SK-N-SH (cell line): ENCODE measurements around the gene SLC17A9. TPM values are rescaled to one million over a fixed set of nuclear protein-coding genes. Genes with fewer than 3 reads are reported as not detected.
A peak's percentile ranks its signal among the peaks of the same experiment; 100 is the strongest.

Experiments used
- CTCF ChIA-PET: fragments of 300-600, 350-600 bp; formaldehyde crosslinking; extraction: SDS; loops from one replicate; lab custom pipeline; 2021; lab: Yijun Ruan, JAX
- POLR2A ChIA-PET: fragments of 350-600 bp; sonication (Branson Sonifier 250); formaldehyde crosslinking; extraction: SDS; loops from one replicate; lab custom pipeline; 2020; ENCODE audit warnings: antibody characterized with exemption, inconsistent platforms; lab: Yijun Ruan, JAX
- DNase-seq: peaks from one replicate; pipeline ENCODE4 v3.0.0; 2012
- H2AFZ ChIP-seq: fragments of 200-600 bp; sonication (generic); 2 replicates; pipeline ENCODE4 v1.8.1; 2016; ENCODE audit warnings: antibody characterized with exemption, mild to moderate bottlenecking, low read depth
- H3F3A ChIP-seq: fragments of 200-600 bp; sonication (generic); replicated peaks from 2 replicates; pipeline ENCODE3; 2016; ENCODE audit warnings: antibody characterized with exemption, mild to moderate bottlenecking; ENCODE audit not compliant: insufficient read depth
- H3K27ac ChIP-seq, 2 experiments: fragments of 200-500 bp in 1 of 2; fragments of 200-600 bp in 1 of 2; sonication (Bioruptor generic) in 1 of 2; sonication (generic), shearing (Covaris generic) in 1 of 2; 2 replicates each; pipeline versions ENCODE4 v1.5.1 to v1.6.1; 2014 to 2016; ENCODE audit warnings: low read depth in 2 of 2, inconsistent platforms in 1 of 2, low read length in 1 of 2, mild to moderate bottlenecking in 1 of 2, mixed read lengths in 1 of 2
- H3K27me3 ChIP-seq: fragments of 200-600 bp; sonication (generic), shearing (Covaris generic); 2 replicates; pipeline ENCODE4 v1.6.1; 2016; ENCODE audit warnings: mixed run types; ENCODE audit not compliant: insufficient read depth
- H3K36me3 ChIP-seq, 2 experiments: fragments of 200-500 bp in 1 of 2; fragments of 200-600 bp in 1 of 2; sonication (Bioruptor generic) in 1 of 2; sonication (generic) in 1 of 2; replicated peaks in 1 of 2; 2 replicates each; pipeline versions ENCODE3 to v1.5.1; 2014 to 2016; ENCODE audit warnings: low read length in 1 of 2, mild to moderate bottlenecking in 1 of 2; ENCODE audit not compliant: insufficient read depth in 2 of 2, control insufficient read depth in 1 of 2
- H3K4me1 ChIP-seq, 2 experiments: fragments of 200-500 bp in 1 of 2; fragments of 200-600 bp in 1 of 2; sonication (Bioruptor generic) in 1 of 2; sonication (generic), shearing (Covaris generic) in 1 of 2; 2 replicates each; pipeline versions ENCODE4 v1.5.1 to v1.6.1; 2014 to 2016; ENCODE audit warnings: low read depth in 1 of 2, low read length in 1 of 2, mixed run types in 1 of 2; ENCODE audit not compliant: insufficient read depth in 2 of 2, control insufficient read depth in 1 of 2
- H3K4me2 ChIP-seq: fragments of 200-600 bp; sonication (generic), shearing (Covaris generic); 2 replicates; pipeline ENCODE4 v1.6.1; 2017; ENCODE audit warnings: mixed run types
- H3K4me3 ChIP-seq, 2 experiments: fragments of 200-500 bp in 1 of 2; fragments of 200-600 bp in 1 of 2; sonication (Bioruptor generic) in 1 of 2; sonication (generic), shearing (Covaris generic) in 1 of 2; 2 replicates each; pipeline versions ENCODE4 v1.5.1 to v1.8.1; 2014 to 2016; ENCODE audit warnings: low read depth in 2 of 2, inconsistent platforms in 1 of 2, low read length in 1 of 2, mild to moderate bottlenecking in 1 of 2, mixed read lengths in 1 of 2, moderate library complexity in 1 of 2
- H3K79me2 ChIP-seq: fragments of 200-600 bp; sonication (generic); 2 replicates; pipeline ENCODE4 v1.8.1; 2017; ENCODE audit warnings: mild to moderate bottlenecking; ENCODE audit not compliant: insufficient read depth
- H3K9ac ChIP-seq: fragments of 200-600 bp; sonication (generic); 2 replicates; pipeline ENCODE4 v1.6.1; 2017; ENCODE audit warnings: mixed run types
- H3K9me2 ChIP-seq: fragments of 200-600 bp; sonication (generic); 2 replicates; pipeline ENCODE4 v1.6.1; 2017; ENCODE audit warnings: mixed run types
- H3K9me3 ChIP-seq: fragments of 200-600 bp; sonication (generic); 2 replicates; pipeline ENCODE4 v1.6.1; 2017; ENCODE audit warnings: mixed run types, mild to moderate bottlenecking, moderate library complexity
- H4K20me1 ChIP-seq: fragments of 200-600 bp; sonication (generic); 2 replicates; pipeline ENCODE4 v1.6.1; 2017; ENCODE audit warnings: mild to moderate bottlenecking, mixed run types; ENCODE audit not compliant: insufficient read depth
- CHD2 ChIP-seq: fragments of 150-350 bp; IDR thresholded peaks from 2 replicates; pipeline ENCODE4 v1.6.1; 2018; ENCODE audit warnings: low read length; ENCODE audit not compliant: partially characterized antibody
- EZH2phosphoT487 ChIP-seq: fragments of 200-600 bp; sonication (generic); IDR thresholded peaks from 2 replicates; pipeline ENCODE4 v1.6.1; 2017; ENCODE audit warnings: low read depth, mixed run types, mild to moderate bottlenecking, antibody characterized with exemption, moderate library complexity, borderline replicate concordance
- FOXM1 ChIP-seq: IDR thresholded peaks from 2 replicates; pipeline ENCODE4 v1.4.0; 2012; ENCODE audit warnings: low read depth, mild to moderate bottlenecking
- GATA2 ChIP-seq: sonication (generic); formaldehyde crosslinking; IDR thresholded peaks from 2 replicates; pipeline ENCODE4 v1.5.0; 2020; ENCODE audit warnings: mild to moderate bottlenecking, missing genetic modification reagents
- IRF3 ChIP-seq: fragments of 150-350 bp; IDR thresholded peaks from 2 replicates; pipeline ENCODE4 v1.6.1; 2016; ENCODE audit warnings: mild to moderate bottlenecking, low read depth, low read length
- NFIC ChIP-seq: IDR thresholded peaks from 2 replicates; pipeline ENCODE4 v1.4.0; 2012; ENCODE audit warnings: borderline replicate concordance
- RAD21 ChIP-seq: IDR thresholded peaks from 2 replicates; pipeline ENCODE4 v1.6.1; 2012; ENCODE audit warnings: mild to moderate bottlenecking, low read length
- REST ChIP-seq: IDR thresholded peaks from 2 replicates; pipeline ENCODE4 v1.6.1; 2012; ENCODE audit warnings: mild to moderate bottlenecking, low read depth, low read length, moderate library complexity
- RFX5 ChIP-seq: IDR thresholded peaks from 2 replicates; pipeline ENCODE4 v1.6.1; 2012; ENCODE audit warnings: mild to moderate bottlenecking, improper control_type of control experiment, low read length
- SIN3A ChIP-seq: IDR thresholded peaks from 2 replicates; pipeline ENCODE4 v1.6.1; 2012; ENCODE audit warnings: low read depth, mild to moderate bottlenecking, low read length, moderate library complexity, borderline replicate concordance
- SMC3 ChIP-seq: IDR thresholded peaks from 2 replicates; pipeline ENCODE4 v1.6.1; 2012; ENCODE audit warnings: low read depth, low read length, improper control_type of control experiment
- USF2 ChIP-seq: fragments of 150-350 bp; IDR thresholded peaks from 2 replicates; pipeline ENCODE4 v1.6.1; 2017; ENCODE audit warnings: antibody characterized with exemption, low read length, low read depth, borderline replicate concordance
- YY1 ChIP-seq: IDR thresholded peaks from 2 replicates; pipeline ENCODE4 v1.4.0; 2012; ENCODE audit warnings: low read depth, mild to moderate bottlenecking
- WGBS: methylation state at CpG from one replicate; pipeline ENCODE4 v1.1.6; 2017; ENCODE audit warnings: low lambda C conversion rate; 5-methylcytosine and 5-hydroxymethylcytosine counted together
- polyA plus RNA-seq, 3 experiments: library from polyadenylated mRNA; depleted of rRNA; stranded (reverse); fragments of >200 nt; gene quantifications; 2 replicates each; pipeline ENCODE4 v1.2.3, GENCODE V29; 2012

SLC17A9 gene
- polyA plus RNA-seq, 1 of the 3 experiments (the other 2 are of a cell fraction): not detected

GRCh38 chr20:62987114-62987513 lies 34.6 kb downstream of the SLC17A9 start (continued):
- TF ChIP-seq USF2 (no peak), REST (no peak), RAD21 (no peak), GATA2 (CRISPR knock-in tag) (no peak), EZH2phosphoT487 (no peak), NFIC (no peak), FOXM1 (no peak), IRF3 (no peak), CHD2 (no peak)

- no peaks in the 10 kb centered on the region for H3K9me2 ChIP-seq
- H3K4me3 ChIP-seq: peak overlapping the region in 1 of 2 experiments; percentile 3; a peak in 1 of 4 replicates
- CTCF ChIA-PET: no interaction called here
- no peaks in the 10 kb centered on the region for H3K79me2 ChIP-seq
- H3K4me1 ChIP-seq: no peaks in the 10 kb centered on the region
- TF ChIP-seq RFX5 (no peak), YY1 (no peak), SIN3A (no peak), SMC3 (no peak)
- no peaks in the 10 kb centered on the region for H4K20me1 ChIP-seq
- H3F3A ChIP-seq: no peaks in the 10 kb centered on the region
- no peak for DNase-seq
- peak overlapping the region; percentile 41 for H3K4me2 ChIP-seq
- H3K9ac ChIP-seq: no peak overlapping the region
- peaks cover 42% of the 10 kb centered on the region for H3K27me3 ChIP-seq
- no peak overlapping the region for H3K27ac ChIP-seq
- H3K9me3 ChIP-seq: no peaks in the 10 kb centered on the region
- 54% methylated on average over 11 of the region's 11 CpGs for WGBS
- H3K36me3 ChIP-seq: no peaks in the 10 kb centered on the region
- no peak overlapping the region for H2AFZ ChIP-seq
- POLR2A ChIA-PET: no interaction called here
These were observed 36.7 kb downstream of the SLC17A9 start for GRCh38 chr20:62989201-62989601.
